HepG2 (cell line): ENCODE data around the gene PPP2R2C. TPM values are rescaled to one million over a fixed set of nuclear protein-coding genes. Genes with fewer than 3 reads are reported as not detected.

Experiments used
- ARID2 ChIP-seq: sonication (generic); formaldehyde crosslinking; IDR thresholded peaks from 2 replicates; pipeline ENCODE4 v1.8.1; 2022; ENCODE audit warnings: mild to moderate bottlenecking, missing genetic modification reagents, borderline replicate concordance
- ASH2L ChIP-seq: fragments of 300-600, 200-600 bp; sonication (generic); IDR thresholded peaks from 2 replicates; pipeline ENCODE4 v1.7.0; 2017; ENCODE audit warnings: low read depth, mild to moderate bottlenecking, moderate library complexity, mixed read lengths, low read length; ENCODE audit not compliant: insufficient read length
- BORCS8-MEF2B ChIP-seq: sonication (generic); formaldehyde crosslinking; IDR thresholded peaks from 2 replicates; pipeline ENCODE4 v1.8.0; 2022; ENCODE audit warnings: mild to moderate bottlenecking, missing genetic modification reagents
- CENPX ChIP-seq: sonication (generic); formaldehyde crosslinking; IDR thresholded peaks from 2 replicates; pipeline ENCODE4 v1.9.0; 2021; ENCODE audit warnings: mild to moderate bottlenecking, missing genetic modification reagents, moderate library complexity
- FOXP1 ChIP-seq, 2 experiments: fragments of 450-650 bp in 1 of 2; IDR thresholded peaks; 2 replicates each; pipeline ENCODE4 v1.6.1; 2017 to 2018; ENCODE audit warnings: antibody characterized with exemption in 1 of 2
- GATAD2A ChIP-seq: IDR thresholded peaks from 2 replicates; pipeline ENCODE4 v1.6.1; 2016
- IRF1 ChIP-seq: sonication (generic); formaldehyde crosslinking; IDR thresholded peaks from 2 replicates; pipeline ENCODE4 v1.4.0; 2020; ENCODE audit warnings: low read depth, mild to moderate bottlenecking, missing genetic modification reagents
- KDM2A ChIP-seq: sonication (generic); formaldehyde crosslinking; IDR thresholded peaks from 2 replicates; pipeline ENCODE4 v1.4.0; 2020; ENCODE audit warnings: low read depth, missing genetic modification reagents, borderline replicate concordance
- MAX ChIP-seq: IDR thresholded peaks from 2 replicates; pipeline ENCODE4 v1.6.1; 2012; ENCODE audit warnings: inconsistent platforms
- PAXIP1 ChIP-seq: sonication (generic); formaldehyde crosslinking; conservative IDR thresholded peaks from 2 replicates; pipeline ENCODE4 v1.4.0; 2020; ENCODE audit warnings: mild to moderate bottlenecking, missing genetic modification reagents, moderate library complexity
- PITX1 ChIP-seq: sonication (generic); formaldehyde crosslinking; IDR thresholded peaks from 2 replicates; pipeline ENCODE4 v1.5.1; 2020; ENCODE audit warnings: mild to moderate bottlenecking, missing genetic modification reagents
- RARA ChIP-seq: IDR thresholded peaks from 2 replicates; pipeline ENCODE4 v1.6.1; 2016; ENCODE audit warnings: missing genetic modification reagents, missing compliant biosample characterization
- TFE3 ChIP-seq: IDR thresholded peaks from 2 replicates; pipeline ENCODE4 v1.6.1; 2016
- TOPORS ChIP-seq: sonication (generic); formaldehyde crosslinking; IDR thresholded peaks from 2 replicates; pipeline ENCODE4 v1.8.0; 2023; ENCODE audit warnings: mild to moderate bottlenecking, missing genetic modification reagents
- ZBTB8A ChIP-seq: sonication (generic); formaldehyde crosslinking; IDR thresholded peaks from 2 replicates; pipeline ENCODE4 v1.4.0; 2020; ENCODE audit warnings: mild to moderate bottlenecking, low read depth, missing genetic modification reagents, borderline replicate concordance
- ZGPAT ChIP-seq: IDR thresholded peaks from 2 replicates; pipeline ENCODE4 v1.6.1; 2016; ENCODE audit warnings: mild to moderate bottlenecking
- ZNF749 ChIP-seq: sonication (generic); formaldehyde crosslinking; IDR thresholded peaks from 2 replicates; pipeline ENCODE4 v1.8.0; 2022; ENCODE audit warnings: mild to moderate bottlenecking, missing genetic modification reagents, moderate library complexity, borderline replicate concordance
- ZNF800 ChIP-seq: sonication (generic); formaldehyde crosslinking; IDR thresholded peaks from 2 replicates; pipeline ENCODE4 v1.4.0; 2020; ENCODE audit warnings: missing genetic modification reagents
- ZSCAN21 ChIP-seq: sonication (generic); formaldehyde crosslinking; IDR thresholded peaks from 2 replicates; pipeline ENCODE4 v1.8.0; 2022; ENCODE audit warnings: mild to moderate bottlenecking, missing genetic modification reagents, moderate library complexity, borderline replicate concordance
- ZSCAN9 ChIP-seq: IDR thresholded peaks from 2 replicates; pipeline ENCODE4 v1.6.1; 2016; ENCODE audit warnings: borderline replicate concordance
- polyA plus RNA-seq, 8 experiments: library from polyadenylated mRNA; depleted of rRNA in 3 of 8; stranded (reverse) in 7 of 8; unstranded in 1 of 8; fragments of >200 nt; fragmentation: Illumina TruSeq in 4 of 8; extraction: Trizol in 4 of 8; gene quantifications; 2 replicates each; pipeline versions ENCODE4 v1.2.1 to v1.2.3, GENCODE V29; 2011 to 2016; ENCODE audit warnings: low read depth in 4 of 8, missing spikeins in 1 of 8, mixed read lengths in 1 of 8; ENCODE audit not compliant: insufficient read depth in 1 of 8
- total RNA-seq, 5 experiments: library from RNA; depleted of rRNA; stranded (reverse); fragments of >200 nt; fragmentation: Illumina TruSeq; extraction: Trizol; gene quantifications; 2 replicates each; pipeline ENCODE4 v1.2.3, GENCODE V29; 2016; ENCODE audit warnings: low read depth in 1 of 5

Gene PPP2R2C
- total and polyA plus RNA-seq, 2 of the 13 experiments (the other 11 are each of a cell fraction or from before 2014, with no cell fraction given) = 0.60 to 8.6 TPM

GRCh38 chr4:6321361-6321760, 151.1 kb downstream of the PPP2R2C start (continued):
- TF ChIP-seq MAX (no peak), ZNF749 (CRISPR knock-in tag) (no peak), ARID2 (CRISPR knock-in tag) (no peak), RARA (peak; percentile 31; the same call in 1 of the 2 replicates), CENPX (CRISPR knock-in tag) (no peak), BORCS8-MEF2B (CRISPR knock-in tag) (no peak), ZNF800 (CRISPR knock-in tag) (no peak), ASH2L (no peak), FOXP1 (IDR thresholded peaks at IDR 0.05) (no peak), FOXP1 (CRISPR knock-in tag; IDR thresholded peaks at IDR 0.05) (peak; percentile 23; the same call in 1 of the 2 replicates), KDM2A (CRISPR knock-in tag) (no peak), PITX1 (no peak), ZSCAN9 (CRISPR knock-in tag) (no peak), TFE3 (no peak), TOPORS (CRISPR knock-in tag) (no peak), ZSCAN21 (CRISPR knock-in tag) (no peak), ZGPAT (CRISPR knock-in tag) (0 out of 2 replicates have a peak, but pooled peaks have one; percentile 16), ZBTB8A (no peak), IRF1 (no peak), PAXIP1 (CRISPR knock-in tag) (peak; percentile 91), GATAD2A (peak; percentile 61)
